ENCODE measurements around the gene PTPRF.

PTPRF gene

DNA sequence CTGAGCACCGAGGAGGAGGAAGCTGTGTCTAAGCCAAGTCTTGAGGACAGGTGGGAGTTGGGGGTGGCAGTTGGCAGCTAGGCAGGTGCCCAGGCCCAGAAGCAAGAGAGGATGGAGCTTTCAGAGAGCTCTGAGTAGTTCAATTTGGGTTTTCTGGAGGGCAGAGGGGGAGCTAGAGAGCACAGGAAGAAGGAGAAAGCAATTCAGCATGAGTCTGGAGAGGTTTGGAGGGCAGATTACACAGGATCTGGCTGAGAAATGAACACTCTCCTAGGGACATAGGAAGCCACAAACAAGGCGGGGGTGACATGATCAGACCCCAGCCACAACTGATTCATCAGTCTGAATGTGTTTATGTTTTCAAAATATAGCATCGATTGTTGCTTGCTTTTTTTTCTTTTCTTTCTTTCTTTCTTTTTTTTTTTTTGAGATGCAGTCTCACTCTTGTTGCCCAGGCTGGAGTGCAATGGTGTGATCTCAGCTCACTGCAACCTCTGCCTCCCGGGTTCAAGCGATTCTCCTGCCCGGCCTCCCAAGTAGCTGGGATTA is 23.8 kb downstream of the PTPRF start:
- DNase-seq = no peak

DNA sequence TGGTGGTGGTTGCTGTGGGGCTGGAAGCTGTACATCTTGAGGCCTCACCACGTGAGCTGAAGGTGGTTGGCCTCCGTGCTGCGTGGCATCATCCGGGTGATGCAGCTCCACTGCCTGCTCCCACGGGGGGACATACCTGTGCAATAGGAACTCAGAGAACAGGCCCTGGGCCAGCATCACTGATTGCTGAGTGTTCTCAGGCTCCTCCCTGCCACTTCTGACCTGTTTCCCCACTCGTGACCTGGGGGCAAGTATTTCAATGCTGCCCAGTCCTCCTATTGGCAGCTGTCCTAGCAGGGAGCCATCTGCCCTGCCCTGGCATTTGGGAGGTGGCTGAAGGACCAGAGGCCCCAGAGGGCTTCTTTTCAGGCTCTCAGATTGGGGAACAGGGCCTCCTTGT is 26.1 kb downstream of the PTPRF start:
- DNase-seq = no peak

DNA sequence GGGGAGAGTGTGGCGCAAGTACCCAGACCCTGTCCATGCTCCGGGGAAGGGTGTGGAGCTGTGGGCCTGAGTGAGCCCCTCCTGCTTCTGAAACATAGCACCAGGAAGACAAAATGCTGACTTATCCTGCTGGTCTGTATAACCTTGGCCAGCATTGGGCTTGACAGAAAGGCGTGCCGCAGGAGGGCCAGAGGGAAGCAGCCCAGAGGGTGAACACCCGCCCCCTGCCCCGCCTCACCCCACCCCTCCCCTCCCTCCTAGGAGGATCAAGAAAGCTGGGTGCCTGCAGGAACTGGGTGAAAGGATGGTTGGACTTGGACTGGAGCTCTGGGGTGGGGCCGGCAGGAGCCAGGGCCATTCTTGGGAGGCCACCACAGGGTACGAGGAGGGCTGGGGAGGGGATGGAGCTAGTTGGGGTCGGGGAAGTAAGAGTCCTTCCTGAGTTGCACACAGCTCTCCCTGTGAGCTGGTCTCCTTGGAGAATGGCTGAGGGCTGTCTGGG is 27.1 kb downstream of the PTPRF start:
- DNase-seq = no peak

DNA sequence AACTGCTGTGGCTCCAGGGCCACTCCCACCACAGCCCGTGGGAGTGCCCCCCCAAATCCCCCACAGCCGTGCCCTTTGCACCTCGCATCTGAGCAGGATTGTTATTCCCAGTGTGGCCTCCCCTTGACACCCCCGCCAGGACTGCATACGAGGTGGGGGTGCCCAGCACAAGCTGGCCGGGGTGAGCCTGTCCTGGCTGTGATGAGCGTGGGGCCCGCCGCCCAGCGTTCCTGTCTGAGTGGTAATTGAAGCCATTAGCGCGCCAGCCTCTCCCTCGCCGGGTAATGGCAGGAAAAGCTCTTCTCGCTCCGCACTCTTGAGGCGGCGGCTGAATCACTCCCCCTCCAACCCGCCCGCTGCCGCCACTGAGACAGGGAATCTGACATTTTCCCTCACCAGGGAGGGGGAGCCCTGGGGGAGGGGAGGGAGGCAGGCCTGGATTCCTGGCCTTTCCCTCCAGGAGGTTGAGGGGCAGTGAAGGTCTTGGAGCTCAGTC is 27.7 kb downstream of the PTPRF start:
- peak; percentile 70 for DNase-seq

DNA sequence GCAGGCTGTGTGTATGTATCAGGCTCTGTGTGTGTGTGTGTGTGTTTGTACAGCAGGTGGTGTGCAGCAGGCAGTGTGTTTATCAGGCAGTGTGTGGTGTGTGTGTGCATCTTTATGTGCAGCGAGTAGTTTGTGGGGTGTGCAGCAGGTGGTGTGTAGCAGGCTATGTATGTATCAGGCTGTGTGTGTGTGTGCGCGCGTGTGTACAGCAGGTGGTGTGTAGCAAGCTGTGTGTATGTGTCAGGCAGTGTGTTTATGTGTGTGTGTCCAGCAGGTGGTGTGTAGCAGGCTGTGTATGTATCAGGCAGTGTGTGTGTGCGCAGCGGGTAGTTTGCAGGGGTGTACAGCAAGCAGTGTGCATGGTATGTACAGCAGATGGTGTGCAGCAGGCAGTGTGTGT is 29.0 kb downstream of the PTPRF start:
- no peak for DNase-seq

DNA sequence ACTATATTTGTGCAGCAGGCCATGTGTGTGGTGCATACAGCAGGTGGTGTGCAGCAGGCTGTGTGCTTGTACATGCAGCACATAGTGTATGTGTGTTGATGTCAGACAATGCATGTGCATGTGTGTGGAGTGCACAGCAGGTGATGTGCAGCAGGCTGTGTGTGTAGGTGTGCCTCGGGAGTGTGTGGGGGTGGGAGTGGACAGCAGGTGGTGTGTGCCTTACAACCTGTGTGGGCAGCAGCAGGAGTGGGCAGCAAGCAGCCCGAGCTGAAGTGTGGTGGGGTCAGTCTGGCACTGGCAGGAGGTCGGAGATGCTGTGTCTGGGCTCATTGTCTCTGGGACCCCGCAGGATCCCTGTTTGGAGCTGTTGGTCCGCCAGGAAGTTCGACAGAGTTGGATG is 29.6 kb downstream of the PTPRF start:
- no peak for DNase-seq

DNA sequence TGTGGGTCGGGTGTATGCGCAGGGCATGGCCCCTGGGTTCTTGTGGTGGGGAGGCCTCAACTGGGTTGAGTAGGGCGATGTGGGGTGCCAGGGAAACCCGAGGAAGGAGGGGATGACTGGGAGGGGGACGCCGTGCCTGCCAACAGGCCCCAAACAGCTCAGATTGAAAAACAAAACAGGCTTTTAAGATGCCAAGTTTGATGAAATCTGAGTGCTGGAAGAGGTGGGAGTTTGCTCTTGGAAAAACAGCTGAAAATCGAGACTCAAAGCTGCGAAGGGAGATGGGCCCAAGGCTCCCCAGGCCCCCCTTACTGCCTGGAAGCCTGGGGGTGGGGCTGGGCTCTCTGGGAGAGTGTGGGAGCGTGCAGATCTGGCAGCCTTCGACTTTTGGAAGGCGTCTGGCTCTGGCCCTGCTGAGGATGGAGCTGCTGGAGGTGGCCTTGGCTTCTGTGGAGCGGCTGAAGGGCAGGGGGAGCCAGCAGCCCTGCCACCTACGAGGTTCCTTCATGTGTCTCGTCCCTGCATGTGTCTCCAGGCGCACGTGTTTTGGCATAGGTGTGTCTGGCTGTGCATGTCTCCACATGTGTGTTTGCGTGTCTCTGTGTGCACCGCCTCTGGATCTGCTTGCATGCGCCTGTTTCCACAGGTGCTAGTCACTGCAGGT is 33.3 kb downstream of the PTPRF start:
- no peak for DNase-seq

DNA sequence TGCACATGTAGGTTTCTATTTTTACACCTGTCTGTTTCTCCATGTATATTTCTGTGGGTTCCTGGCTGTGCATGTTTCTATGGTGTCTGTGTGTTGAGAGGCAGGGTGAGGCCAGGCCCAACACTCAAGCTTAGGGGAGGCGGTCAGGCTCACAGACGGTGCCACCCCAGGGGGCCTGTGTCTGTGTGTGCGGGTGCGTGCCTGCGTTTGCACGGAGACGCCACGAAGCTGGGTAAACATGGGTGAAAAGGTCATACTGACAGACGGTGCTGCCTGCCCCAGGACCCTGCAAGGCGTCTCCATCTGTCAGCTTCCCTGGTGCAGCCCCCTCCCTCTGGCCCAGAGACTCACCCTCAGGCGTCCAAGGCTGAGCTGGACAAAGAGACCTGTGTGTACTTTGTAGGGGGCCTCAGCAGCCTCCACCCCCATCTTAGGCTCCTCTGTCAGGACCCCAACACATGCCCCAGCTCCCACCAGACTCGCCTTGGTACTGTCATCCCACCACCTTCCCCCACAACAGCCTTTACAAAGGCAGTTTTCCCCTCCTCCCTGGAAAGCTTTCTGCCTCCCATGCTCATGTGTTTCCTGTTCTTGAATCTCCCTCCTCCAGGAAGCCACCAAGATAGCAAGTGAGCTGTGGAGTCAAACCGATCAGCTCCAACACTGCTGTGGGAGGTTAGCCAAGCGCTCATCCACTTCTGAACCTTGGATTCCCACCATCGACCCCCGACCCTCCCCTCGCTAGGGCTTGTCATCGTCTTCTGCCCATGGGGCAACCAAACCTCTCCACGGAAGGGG is 34.1 kb downstream of the PTPRF start:
- no peak for DNase-seq

DNA sequence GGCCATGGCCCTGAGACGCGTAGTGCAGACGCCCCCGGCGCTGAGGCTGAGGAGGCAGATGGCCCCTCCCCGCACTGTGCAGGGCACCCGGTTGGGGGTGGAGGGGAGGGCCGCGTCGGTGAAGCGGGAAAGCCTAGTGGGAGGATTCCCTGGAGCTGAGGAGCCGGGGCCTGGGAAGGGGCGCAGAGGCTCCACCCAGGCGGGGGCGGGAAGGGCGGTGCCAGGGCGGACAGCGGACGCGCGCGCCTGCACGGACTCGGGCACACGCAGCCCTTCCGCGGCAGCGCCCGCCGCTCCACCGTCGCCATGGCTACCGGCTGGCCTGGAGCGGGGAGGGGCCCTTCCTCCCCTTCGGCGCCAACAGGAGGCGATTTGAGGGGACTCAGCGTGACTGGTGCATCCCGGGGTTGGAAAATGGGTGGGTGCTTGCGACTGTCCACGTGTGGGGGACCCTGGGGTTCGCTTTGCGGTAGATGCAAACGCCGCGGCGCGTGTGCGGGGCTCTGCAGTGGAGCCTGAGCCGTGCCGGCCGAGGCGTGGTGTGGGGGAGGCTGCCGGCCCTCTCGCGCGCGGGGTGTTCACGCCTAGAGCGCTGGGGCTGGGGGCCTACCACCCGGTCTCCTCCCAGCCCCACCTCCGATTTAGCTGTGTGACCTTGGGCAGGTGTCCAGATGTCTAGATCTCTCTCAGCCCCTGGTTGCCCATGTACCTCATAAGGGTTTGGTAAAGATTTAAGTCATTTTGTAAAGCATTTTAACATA is 35.1 kb downstream of the PTPRF start:
- DNase-seq = peak; percentile 35

DNA sequence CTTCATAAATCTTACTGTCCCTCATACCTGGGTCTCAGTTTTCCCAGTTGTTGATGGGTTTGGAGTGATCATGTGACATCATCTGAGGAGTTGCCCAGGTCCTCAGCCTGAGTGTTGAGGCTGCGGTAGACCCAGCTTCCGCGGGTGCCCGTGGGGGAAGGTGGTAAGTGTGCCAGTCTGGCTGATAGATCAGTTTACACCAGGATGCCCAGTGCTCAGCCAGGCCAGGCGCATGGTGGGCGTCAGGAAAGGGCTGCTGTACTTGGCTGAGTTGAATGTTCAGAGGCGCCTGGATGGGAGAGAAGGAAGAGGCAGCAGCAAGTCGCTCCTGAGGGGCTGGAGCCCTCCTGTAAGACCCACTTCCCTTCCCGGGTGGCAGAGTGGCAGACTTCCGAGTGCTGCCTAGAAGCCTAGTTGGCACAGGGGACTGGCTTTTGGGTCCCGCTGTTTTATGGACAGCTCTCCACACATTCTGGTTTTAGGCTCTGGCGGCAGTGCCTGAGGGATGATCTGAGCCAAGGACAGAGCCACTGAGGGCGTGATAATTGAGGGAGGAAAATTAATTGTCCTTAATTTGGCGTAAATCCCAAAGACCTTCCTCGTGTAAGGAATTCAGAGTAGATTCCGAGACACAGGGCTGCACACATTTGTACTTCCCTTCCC is 35.8 kb downstream of the PTPRF start:
- DNase-seq = no peak

DNA sequence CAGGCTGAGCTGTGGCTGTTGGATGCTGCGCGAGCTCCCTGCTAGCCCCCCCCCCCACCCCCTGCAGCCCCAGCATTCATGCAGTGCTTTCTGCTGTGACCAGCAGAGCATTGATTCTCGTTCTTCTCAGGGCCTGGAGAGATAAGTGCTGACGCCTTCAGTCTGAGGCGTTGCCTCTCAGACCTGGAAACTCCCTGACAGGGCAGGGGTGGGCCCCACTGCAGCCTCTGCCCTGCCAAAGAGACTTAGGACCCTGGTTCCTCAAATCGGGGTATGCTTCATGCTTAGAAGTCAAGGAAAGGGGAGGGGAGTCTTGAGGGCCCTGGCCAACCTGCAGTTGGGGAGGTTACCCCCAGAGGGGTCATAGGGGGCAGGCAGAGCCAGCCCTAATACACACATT is 38.5 kb downstream of the PTPRF start:
- DNase-seq = no peak

DNA sequence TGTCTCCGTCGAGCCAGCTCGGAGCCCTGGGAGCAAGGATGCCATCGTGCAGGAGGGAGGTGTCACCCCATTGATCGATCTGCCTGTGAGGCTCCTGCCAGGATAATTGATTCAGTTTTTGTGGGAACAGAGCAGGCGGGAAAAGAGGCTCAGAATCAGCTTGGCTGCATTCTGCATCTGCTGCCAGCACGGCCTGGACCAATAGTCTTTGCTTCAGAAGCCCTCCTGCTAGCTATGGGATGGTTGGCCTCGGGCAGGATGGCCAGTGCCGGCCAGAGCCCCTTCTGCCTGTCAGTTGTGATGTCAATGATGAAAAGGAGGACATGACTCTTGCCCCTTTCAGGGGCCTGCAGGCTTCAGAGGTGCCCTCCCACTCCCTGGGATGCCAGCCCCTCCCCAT is 39.6 kb downstream of the PTPRF start:
- DNase-seq = no peak

DNA sequence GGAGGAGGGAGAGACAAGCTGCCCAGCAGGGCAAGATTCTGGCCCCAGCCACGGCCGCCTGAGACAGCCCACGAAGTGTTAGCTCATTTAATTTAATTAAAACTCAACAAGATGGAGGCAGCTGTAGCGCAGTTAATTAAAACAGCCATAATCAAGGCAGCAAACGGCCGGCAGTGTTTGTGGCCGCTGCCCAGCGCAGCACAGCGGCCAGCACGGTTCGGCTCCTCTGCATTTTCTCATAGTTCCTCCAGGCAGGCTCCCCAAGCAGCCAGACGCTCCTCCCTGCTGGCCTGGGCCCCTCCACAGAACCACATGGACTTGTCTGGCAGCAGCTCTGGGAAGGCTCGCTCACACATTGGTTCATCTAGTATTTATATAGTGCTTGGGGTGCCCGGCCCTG is 40.0 kb downstream of the PTPRF start:
- no peak for DNase-seq

DNA sequence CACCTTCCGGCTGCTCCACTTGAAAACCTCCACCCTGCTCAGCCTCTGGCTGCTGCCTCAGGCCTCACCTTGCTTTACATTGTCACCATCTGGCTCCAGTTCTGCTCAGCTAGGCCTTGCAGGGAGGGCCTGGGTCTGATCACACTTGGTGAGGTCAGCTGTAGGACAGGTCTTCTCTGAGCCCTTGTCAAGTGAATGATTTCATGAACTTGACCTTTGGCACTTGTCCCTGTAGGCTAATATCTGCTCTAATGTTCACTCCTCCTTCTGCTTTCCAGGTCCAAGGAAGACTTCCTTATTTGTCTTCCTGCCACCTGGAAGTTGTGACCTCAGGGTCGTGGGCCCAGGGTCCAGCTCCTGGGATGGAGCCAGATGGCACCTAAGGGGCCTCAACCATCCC is 41.4 kb downstream of the PTPRF start:
- no peak for DNase-seq

DNA sequence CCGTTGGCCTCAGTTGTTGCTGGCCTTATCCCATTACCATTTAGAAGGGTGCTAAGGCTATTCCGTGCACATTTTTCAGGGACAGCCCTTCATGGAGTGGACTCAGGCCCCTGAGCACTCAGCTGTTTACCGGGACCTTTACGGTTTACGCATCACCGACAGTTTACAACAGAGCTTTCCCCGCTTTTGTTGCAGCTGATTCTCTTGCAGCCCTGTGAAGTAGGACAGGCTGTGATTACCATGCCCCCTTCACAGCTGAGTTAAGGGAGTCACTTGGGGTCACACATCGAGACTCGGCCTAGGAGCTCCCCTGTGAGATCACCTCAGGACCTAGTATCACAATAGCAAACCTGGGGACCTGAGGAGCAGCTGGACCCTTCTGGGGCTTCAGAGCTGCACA is 41.9 kb downstream of the PTPRF start:
- DNase-seq = no peak

DNA sequence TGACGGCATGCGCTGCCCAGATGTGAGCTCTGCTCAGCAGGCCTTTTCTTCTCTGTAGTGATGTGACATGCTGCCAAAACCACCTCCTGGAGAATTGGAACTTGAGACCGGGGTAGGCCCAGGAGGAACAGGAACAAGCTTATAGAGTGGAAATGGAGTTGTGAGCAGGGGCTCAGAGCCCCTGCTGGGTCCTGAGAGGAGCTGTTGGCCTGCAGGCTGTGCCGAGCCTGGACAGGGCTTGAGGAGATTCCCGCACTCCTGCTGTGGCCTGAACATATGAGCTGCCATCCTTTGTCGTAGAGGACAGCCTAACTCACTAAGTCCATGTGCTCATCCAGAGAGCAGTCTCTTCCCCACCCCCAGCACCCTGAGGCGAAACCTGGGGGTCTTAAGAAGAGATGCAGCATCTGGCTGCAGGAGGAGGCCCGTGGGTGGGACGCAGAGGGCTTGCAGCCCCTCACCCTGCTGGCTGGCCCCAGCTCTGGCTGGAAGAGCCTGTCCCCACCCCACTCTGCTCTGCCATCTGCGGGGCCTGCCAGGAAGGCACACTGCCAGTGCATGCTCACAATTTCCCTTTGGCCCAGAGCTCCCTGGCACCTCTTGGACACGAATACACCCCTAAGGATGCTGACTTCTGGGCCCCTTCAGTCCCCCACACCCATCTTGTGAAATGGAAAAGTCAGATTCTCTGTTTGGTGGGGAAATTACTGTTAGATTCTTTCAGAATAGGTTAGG is 42.5 kb downstream of the PTPRF start:
- no peak for DNase-seq

DNA sequence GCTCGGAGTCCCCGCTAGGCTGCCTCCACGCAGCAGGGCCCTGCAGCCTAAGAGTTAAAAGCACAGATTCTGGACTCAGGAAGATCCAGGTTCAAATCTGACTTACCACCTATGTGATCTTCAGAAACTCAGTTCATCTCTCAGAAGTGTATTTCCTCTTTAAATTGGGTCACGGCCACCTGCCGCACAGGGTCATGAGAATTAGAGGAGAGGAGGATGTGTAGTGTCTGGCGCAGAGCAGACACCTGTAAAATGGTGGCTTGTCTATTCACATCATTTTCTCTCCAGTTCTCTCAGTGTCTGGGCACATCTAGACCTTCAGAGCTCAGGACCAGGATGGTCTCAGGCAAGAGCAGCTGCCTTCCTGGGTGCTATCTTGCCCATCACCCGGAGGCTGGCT is 45.8 kb downstream of the PTPRF start:
- DNase-seq = no peak

DNA sequence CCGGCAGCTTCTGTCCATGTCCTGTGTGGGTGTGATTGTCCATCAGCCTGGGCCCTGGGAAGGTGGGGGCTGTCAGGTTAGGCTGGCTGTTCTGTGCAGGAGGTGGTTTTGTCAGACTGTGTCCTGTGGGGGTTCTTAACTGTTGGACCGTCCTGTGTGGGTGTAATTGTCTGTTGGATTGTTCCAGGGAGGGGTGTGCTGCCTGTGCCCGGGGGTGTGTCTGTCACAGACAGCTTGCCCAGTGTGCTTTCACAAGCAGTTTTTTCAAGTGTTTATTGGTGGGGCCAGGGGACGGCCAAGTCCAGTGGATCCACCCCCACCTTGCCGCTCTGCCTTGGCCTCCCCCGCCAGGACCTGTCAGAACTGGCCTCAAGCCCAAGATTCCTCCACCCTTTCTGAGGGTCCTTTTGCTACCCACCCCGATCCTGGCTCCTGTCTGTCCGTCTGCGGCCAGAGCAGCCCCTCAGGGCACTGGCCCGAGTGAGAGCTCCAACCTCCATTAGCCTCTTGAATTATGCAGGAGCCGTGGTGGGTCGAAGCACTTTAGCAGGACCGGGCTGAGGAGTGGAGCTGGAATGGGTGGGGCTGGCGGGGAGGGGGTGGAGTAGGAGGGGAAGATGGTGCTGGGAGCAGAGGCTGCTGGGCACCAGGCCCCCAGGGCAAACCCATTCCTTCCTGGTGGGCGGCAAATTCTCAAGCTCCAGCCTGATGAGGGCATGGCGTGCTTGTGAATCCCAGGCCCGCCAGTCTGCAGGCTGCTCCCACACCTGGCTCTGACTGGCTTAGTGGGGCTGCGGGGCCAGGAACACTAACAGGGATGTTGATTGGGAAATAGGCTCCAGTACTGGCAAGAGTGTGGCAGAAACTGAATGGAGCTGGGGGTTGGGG is 47.2 kb downstream of the PTPRF start:
- no peak for DNase-seq

DNA sequence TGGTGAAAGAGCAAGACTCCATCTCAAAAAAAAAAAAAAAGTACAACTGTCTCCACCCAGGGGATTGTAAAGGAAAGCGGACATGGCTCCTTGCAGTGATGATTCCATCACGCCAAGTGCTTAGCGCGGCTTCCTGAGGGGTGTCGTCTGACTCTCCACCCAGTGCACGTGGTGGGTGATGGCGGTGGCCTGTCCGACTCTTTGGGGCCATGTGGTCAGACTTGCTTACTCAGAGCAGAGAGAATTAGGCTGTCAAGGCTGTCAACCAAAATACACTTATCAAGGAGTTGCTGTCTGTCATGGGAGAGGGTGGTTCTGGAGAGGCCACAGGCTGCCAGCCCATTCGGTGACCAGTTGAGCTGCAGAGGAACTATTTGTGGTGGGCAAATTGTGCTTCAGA is 49.4 kb downstream of the PTPRF start:
- no peak for DNase-seq

DNA sequence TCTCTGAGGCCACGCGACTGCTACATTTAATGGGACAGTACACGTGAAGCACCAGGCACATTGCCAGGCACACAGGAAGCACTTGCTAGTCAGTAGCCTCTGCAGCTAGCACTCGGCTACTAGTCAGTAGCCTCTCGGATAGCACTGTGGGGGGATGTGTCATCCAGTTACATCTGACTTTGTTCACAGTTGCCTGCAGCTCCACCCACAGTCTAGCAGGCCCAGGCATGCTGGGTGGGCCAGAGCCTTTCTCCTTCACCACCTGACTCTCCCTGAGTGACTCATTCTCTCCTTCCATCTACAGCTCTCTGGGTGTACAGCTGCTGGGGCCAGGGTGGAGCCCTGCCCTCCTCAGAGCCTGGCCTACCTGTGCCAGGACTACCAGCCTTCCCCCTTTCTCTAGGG is 51.5 kb downstream of the PTPRF start:
- peak; percentile 90 for DNase-seq

DNA sequence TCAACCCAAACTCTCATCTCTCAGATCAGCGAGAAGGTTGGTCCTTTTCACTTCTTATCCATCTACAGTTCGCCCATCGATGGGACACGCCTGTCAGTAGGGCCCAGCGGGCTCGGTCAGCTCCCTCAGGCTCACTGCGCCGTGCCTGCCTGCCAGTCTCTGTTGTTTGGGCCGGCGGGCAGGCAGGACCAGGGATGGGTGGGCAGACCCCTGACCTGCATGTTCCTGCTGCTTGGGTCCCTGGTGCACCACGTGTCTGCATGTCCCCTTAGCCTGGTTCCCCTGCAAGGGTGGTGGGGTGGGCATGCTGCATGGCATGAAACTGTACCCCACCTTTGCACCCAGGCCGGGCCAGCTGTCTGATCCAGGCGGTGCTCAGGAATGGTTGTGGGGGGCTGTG is 52.4 kb downstream of the PTPRF start:
- DNase-seq = no peak
